Measurements from ENCODE around the gene CLCN3. TPM values are rescaled to one million over a fixed set of nuclear protein-coding genes. Genes with fewer than 3 reads are reported as not detected.
A peak's percentile ranks its signal among the peaks of the same experiment; 100 is the strongest.
"Not testable (repeated sequence)": the region's sequence is repeated elsewhere in the genome, so short reads cannot be mapped to it uniquely, and the experiment has no call there.

Gene CLCN3
- total RNA-seq = 100 to 1,000 TPM; 137 to 148 TPM

- no peaks in the 10 kb centered on the region for H3K9me3 ChIP-seq
- intact Hi-C loops (cut with DNase I) = loop anchor here (5.0 to 10.0 kb wide), 4 partner anchors 42 to 405 kb away; partner anchors contain the start of genes HPF1 and MFAP3L
- no peaks in the 10 kb centered on the region for H3K36me3 ChIP-seq
- peak within 1 kb of the TSS; percentile 67 for H3K4me3 ChIP-seq
- no peaks in the 10 kb centered on the region for H3K4me1 ChIP-seq
- no peaks in the 10 kb centered on the region for H3K27me3 ChIP-seq
- H3K9ac ChIP-seq (ENCODE audit: low read depth in 2 of 2, low read length in 2 of 2) = peak within 1 kb of the TSS; percentile 94 to 99
- peak within 1 kb of the TSS; percentile 96 for H3K27ac ChIP-seq
- TF ChIP-seq CTCF (IDR thresholded peaks at IDR 0.05) = no peak
- DNase-seq = peak; percentile 99
Measured at GRCh38 chr4:169619958-169620879, at the start of gene CLCN3. Gene CLCN3, plus strand, starts transcription at chr4:169620578. Its CDS starts 15,351 bp downstream, at chr4:169635929.

GRCh38 chr4:169571012-169571411 lies 49.4 kb upstream of the CLCN3 start:
- H3K4me3 ChIP-seq; H3K9ac ChIP-seq (ENCODE audit: low read depth in 2 of 2, low read length in 2 of 2); H3K27me3 ChIP-seq; H3K36me3 ChIP-seq; DNase-seq; H3K4me1 ChIP-seq; intact Hi-C loops (cut with DNase I); H3K9me3 ChIP-seq; H3K27ac ChIP-seq: not testable (repeated sequence)

GRCh38 chr4:169571435-169571834 lies 48.9 kb upstream of the CLCN3 start:
- Histone ChIP-seq H3K36me3 (no peaks in the 10 kb centered on the region), H3K9me3 (no peaks in the 10 kb centered on the region), H3K27me3 (no peaks in the 10 kb centered on the region), H3K4me1 (no peaks in the 10 kb centered on the region), H3K4me3 (no peak overlapping the region), H3K27ac (no peak overlapping the region), H3K9ac (ENCODE audit: low read depth in 2 of 2, low read length in 2 of 2) (no peak overlapping the region)
- intact Hi-C loops (cut with DNase I) = no loop called here
- DNase-seq = no peak
- TF ChIP-seq CTCF (IDR thresholded peaks at IDR 0.05) = no peak

GRCh38 chr4:169573889-169574288 lies 46.5 kb upstream of the CLCN3 start:
- Histone ChIP-seq H3K36me3 (no peaks in the 10 kb centered on the region), H3K27me3 (no peaks in the 10 kb centered on the region), H3K9me3 (no peaks in the 10 kb centered on the region), H3K27ac (no peak overlapping the region), H3K4me3 (no peak overlapping the region), H3K9ac (ENCODE audit: low read depth in 2 of 2, low read length in 2 of 2) (no peak overlapping the region), H3K4me1 (no peaks in the 10 kb centered on the region)
- no peak for TF ChIP-seq CTCF (IDR thresholded peaks at IDR 0.05)
- DNase-seq = no peak
- intact Hi-C loops (cut with DNase I) = no loop called here

GRCh38 chr4:169582203-169582602 lies 38.2 kb upstream of the CLCN3 start:
- no peaks in the 10 kb centered on the region for H3K4me1 ChIP-seq
- H3K27me3 ChIP-seq = no peaks in the 10 kb centered on the region
- DNase-seq = no peak
- H3K9ac ChIP-seq (ENCODE audit: low read depth in 2 of 2, low read length in 2 of 2) = no peak overlapping the region
- no peaks in the 10 kb centered on the region for H3K36me3 ChIP-seq
- H3K9me3 ChIP-seq = no peaks in the 10 kb centered on the region
- intact Hi-C loops (cut with DNase I) = no loop called here
- H3K4me3 ChIP-seq = no peak overlapping the region
- no peak for TF ChIP-seq CTCF (IDR thresholded peaks at IDR 0.05)
- H3K27ac ChIP-seq = no peak overlapping the region

GRCh38 chr4:169582706-169583105 lies 37.7 kb upstream of the CLCN3 start:
- intact Hi-C loops (cut with DNase I) = no loop called here
- DNase-seq = no peak
- TF ChIP-seq CTCF (IDR thresholded peaks at IDR 0.05) = no peak
- H3K9me3 ChIP-seq = no peaks in the 10 kb centered on the region
- H3K4me1 ChIP-seq = no peaks in the 10 kb centered on the region
- H3K27ac ChIP-seq = no peak overlapping the region
- no peaks in the 10 kb centered on the region for H3K36me3 ChIP-seq
- no peak overlapping the region for H3K4me3 ChIP-seq
- no peak overlapping the region for H3K9ac ChIP-seq (ENCODE audit: low read depth in 2 of 2, low read length in 2 of 2)
- no peaks in the 10 kb centered on the region for H3K27me3 ChIP-seq
